ENCODE results near the gene TRIM9.
A peak's percentile ranks its signal among the peaks of the same experiment; 100 is the strongest.

TRIM9 gene

DNA sequence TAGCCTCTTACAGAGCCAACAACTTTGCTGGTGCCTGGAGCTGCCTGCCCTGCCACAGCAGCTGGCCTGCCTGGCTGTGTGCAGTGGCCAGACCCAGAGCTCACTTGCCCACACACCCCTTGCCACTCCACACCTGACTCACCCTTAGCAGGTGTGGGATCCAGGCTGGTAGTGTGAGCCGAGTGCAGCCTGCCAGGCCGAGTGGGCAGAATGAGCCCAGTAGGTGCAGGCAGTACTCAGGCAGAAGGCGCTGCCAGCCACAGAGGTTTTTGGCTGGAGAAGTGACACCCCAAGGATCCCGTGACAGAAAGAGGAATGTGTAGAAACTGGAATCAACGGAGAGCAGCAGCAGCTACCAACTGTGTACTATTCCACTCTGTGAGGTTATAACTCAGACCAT, 120.8 kb downstream of the TRIM9 start:
- no peak overlapping the region for H3K27ac ChIP-seq
- ChIA-PET POLR2A (ENCODE audit: low non-redundant PET) (no interaction called here), CTCF (interaction anchor here (1.0 to 1.2 kb wide), 2 partner anchors 9 to 19 kb away, joined by 3 to 4 read pairs; no protein-coding TSS in a partner anchor)
- DNase-seq (ENCODE audit: low spot score), result no peak
- TF ChIP-seq, protein P1, sequence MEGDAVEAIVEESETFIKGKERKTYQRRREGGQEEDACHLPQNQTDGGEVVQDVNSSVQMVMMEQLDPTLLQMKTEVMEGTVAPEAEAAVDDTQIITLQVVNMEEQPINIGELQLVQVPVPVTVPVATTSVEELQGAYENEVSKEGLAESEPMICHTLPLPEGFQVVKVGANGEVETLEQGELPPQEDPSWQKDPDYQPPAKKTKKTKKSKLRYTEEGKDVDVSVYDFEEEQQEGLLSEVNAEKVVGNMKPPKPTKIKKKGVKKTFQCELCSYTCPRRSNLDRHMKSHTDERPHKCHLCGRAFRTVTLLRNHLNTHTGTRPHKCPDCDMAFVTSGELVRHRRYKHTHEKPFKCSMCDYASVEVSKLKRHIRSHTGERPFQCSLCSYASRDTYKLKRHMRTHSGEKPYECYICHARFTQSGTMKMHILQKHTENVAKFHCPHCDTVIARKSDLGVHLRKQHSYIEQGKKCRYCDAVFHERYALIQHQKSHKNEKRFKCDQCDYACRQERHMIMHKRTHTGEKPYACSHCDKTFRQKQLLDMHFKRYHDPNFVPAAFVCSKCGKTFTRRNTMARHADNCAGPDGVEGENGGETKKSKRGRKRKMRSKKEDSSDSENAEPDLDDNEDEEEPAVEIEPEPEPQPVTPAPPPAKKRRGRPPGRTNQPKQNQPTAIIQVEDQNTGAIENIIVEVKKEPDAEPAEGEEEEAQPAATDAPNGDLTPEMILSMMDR (conservative IDR thresholded peaks at IDR 0.05; ENCODE audit: low read depth), result no peak

DNA sequence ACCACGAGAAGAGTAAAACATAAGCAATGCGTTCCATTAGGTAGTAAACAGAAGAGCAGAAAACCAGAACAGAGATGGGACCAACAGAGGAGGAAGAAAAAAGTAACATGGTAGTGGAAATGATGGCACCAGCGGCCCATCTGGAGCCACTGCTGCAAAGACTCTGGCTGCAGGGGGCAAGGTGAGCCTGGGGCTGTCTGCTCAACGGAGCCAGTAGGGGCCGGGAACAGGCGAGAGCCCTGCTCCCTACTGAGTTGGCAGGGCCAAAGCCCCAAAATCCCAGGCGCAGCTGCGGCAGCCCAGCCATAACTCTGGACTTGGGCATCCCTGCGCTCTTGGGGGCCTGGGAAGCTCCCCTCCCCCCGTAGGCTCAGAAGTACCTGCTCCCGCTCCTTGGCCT, 122.2 kb downstream of the TRIM9 start:
- DNase-seq (ENCODE audit: low spot score), result no peak
- POLR2A ChIA-PET (ENCODE audit: low non-redundant PET), result no interaction called here
- CTCF ChIA-PET, result no interaction called here
- no peak overlapping the region for H3K27ac ChIP-seq
- TF ChIP-seq, protein P1 (conservative IDR thresholded peaks at IDR 0.05; ENCODE audit: low read depth), result no peak

DNA sequence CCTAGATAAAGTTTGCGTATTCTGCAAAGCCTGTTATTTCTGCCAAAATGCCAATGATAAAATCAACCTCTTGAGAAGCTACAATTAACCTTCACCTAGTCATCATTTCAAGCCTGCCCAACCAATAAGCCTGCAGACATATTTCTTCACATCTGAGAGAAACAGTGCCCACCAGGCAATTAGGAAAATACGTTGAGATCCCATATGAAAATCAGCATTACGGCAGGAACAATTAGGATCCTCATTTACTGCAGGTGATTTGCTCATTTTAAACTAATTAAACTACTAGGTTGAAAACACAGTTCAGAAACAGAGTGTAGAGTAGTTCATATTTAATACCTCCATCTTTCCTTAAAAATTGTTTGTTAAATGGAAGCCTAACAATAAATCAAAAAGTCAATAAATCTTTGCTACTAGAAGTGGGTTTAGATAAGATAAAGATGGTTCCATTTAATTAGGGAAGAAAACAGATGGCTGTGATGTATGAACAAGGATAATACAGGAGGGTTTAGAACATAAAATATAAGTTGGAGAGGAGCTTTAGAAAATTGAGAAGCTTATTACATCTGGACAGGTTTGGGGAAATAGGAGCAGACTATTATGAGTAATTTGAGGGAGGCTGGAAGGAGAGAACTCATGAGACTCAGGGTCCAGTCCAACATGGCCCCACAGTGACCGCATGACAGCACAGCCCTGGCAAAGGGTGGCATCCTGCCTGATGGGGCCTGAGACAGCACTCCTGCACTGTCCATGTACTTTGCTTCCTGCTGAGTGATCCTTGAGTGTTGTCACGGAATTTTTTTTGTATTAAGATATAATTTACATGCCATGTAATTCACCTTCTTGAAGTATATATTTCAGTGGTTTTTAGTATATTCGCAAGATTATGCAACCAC, 123.8 kb downstream of the TRIM9 start:
- CTCF ChIA-PET, result interaction anchor here (0.6 kb wide), 1 partner anchor 306 kb away, joined by 4 read pairs; no protein-coding TSS in a partner anchor
- DNase-seq (ENCODE audit: low spot score), result no peak
- TF ChIP-seq, protein P1 (conservative IDR thresholded peaks at IDR 0.05; ENCODE audit: low read depth), result no peak
- no peak overlapping the region for H3K27ac ChIP-seq
- POLR2A ChIA-PET (ENCODE audit: low non-redundant PET), result no interaction called here

DNA sequence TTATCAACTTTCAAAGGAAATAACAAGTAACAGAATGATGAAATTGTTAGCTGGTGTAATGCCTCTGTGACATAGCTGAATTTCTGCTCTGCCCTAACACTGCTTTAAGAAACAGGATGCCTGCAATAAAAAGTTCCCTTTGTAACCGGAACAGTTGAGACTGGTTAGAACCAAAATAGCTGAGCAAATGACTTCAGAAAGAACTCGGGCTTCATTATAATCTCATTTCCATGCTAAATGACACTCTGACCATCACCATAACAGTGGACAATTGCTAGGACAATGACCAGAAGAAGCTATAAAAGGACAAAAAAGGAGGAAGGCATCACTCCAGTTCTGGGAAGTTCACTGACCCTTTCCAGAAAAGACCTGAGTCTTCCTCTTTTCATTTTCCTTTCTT, 127.1 kb downstream of the TRIM9 start:
- ChIA-PET CTCF (interaction anchor here (0.7 to 1.3 kb wide), 2 partner anchors 13 to 1429 kb away, joined by 3 to 8 read pairs; no protein-coding TSS in a partner anchor), POLR2A (ENCODE audit: low non-redundant PET) (no interaction called here)
- no peak for DNase-seq (ENCODE audit: low spot score)
- TF ChIP-seq, protein P1 (conservative IDR thresholded peaks at IDR 0.05; ENCODE audit: low read depth), result no peak
- no peak overlapping the region for H3K27ac ChIP-seq

DNA sequence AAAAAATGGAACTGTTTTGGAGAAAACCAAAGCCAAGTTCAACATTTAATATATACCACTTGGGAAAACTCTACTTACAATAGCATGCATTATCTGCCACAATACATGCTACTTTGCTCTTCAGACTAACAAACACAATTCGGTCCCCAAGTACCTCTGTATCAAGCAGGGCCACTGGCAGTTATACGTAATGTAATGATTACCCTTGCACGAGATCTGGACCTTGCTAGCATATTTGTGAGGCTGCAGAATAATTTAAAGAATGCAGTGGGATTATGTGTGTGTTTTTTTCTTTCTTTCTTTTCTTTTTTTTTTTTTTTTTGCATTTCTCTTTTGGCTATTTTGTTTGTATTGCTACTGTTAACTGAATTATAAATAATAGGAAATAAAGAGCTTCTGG, 127.8 kb downstream of the TRIM9 start:
- H3K27ac ChIP-seq, result no peak overlapping the region
- ChIA-PET POLR2A (ENCODE audit: low non-redundant PET) (no interaction called here), CTCF (interaction anchor here (0.7 to 1.3 kb wide), 2 partner anchors 12 to 1430 kb away, joined by 3 to 8 read pairs; no protein-coding TSS in a partner anchor)
- DNase-seq (ENCODE audit: low spot score), result no peak
- TF ChIP-seq, protein P1 (conservative IDR thresholded peaks at IDR 0.05; ENCODE audit: low read depth), result no peak

DNA sequence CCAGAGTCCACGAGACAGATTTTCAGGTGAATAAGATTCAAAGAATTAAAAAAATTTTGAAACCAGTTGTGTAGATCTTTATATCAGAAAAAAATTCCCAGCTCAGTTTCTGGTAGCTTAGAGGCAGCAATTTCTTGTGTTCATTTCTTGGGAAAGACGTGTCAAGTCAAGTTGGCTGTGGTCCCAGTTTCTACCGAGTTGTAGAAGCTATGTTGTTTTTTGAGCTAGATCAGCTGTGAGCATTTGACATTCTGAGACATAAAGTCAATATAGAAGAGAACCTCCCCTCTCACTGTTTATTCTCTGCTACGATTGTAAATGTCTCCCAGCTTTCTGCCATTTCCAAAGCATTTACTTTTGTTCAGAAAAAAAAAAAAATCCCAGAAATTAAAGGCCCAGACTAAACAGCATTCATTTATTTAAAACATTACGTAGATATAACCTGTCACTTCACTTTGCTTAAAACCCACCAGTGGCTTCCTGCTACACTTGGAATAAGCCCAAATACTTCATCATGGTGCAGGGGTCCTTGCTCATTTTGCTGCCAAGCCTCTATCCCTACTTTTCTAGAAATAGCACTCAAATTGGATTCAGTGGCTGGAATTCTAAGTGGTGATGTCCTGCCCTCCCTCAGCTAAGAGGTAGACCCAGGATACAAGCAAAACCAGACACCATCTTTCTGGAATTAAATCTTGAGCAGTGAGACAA, 130.1 kb downstream of the TRIM9 start:
- POLR2A ChIA-PET (ENCODE audit: low non-redundant PET), result no interaction called here
- TF ChIP-seq, protein P1 (conservative IDR thresholded peaks at IDR 0.05; ENCODE audit: low read depth), result no peak
- CTCF ChIA-PET, result interaction anchor here (0.8 kb wide), 1 partner anchor 9 kb away, joined by 3 read pairs; no protein-coding TSS in a partner anchor
- DNase-seq (ENCODE audit: low spot score), result peak; percentile 18
- no peak overlapping the region for H3K27ac ChIP-seq

Data from RWPE1 (cell line).